ENCODE results near the gene SMARCB1. TPM values are rescaled to one million over a fixed set of nuclear protein-coding genes. Genes with fewer than 3 reads are reported as not detected.
A peak's percentile ranks its signal among the peaks of the same experiment; 100 is the strongest.

The SMARCB1 gene
- total and polyA plus RNA-seq, 7 donors, result 25.0 to 85.7 (median 43.9) TPM

DNA sequence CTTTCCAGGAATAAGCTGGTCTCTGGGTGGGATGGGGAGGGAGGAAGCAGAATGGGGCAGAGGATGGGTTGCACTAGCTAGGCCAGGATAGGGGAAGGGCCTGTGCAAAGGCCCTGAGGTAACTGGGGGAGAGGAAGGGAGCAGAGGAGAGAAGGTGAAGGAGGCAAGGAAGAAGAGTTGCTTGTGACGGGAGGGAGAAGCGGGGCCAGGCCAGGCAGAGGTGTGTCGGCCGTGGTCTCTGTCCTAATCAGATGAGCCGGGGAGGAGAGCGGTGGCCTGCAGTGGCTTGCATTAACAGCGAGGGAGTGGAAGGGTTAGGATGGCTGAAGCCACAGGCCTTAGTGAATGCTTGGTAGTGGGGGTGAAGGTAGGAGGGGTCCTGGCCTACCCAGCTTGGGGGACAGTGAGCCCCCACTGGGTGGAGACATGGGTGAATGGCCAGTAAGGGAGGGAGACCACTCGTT is 58.0 kb downstream of the SMARCB1 start:
- no peaks in the 10 kb centered on the region for H3K36me3 ChIP-seq
- peaks cover 0 to 13% (median 7%) of the 10 kb centered on the region in 4 donors for H3K4me1 ChIP-seq
- TF ChIP-seq, protein P1, sequence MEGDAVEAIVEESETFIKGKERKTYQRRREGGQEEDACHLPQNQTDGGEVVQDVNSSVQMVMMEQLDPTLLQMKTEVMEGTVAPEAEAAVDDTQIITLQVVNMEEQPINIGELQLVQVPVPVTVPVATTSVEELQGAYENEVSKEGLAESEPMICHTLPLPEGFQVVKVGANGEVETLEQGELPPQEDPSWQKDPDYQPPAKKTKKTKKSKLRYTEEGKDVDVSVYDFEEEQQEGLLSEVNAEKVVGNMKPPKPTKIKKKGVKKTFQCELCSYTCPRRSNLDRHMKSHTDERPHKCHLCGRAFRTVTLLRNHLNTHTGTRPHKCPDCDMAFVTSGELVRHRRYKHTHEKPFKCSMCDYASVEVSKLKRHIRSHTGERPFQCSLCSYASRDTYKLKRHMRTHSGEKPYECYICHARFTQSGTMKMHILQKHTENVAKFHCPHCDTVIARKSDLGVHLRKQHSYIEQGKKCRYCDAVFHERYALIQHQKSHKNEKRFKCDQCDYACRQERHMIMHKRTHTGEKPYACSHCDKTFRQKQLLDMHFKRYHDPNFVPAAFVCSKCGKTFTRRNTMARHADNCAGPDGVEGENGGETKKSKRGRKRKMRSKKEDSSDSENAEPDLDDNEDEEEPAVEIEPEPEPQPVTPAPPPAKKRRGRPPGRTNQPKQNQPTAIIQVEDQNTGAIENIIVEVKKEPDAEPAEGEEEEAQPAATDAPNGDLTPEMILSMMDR (IDR thresholded peaks at IDR 0.05), result no peak
- TF ChIP-seq EP300 (IDR thresholded peaks at IDR 0.05), result no peak
- TF ChIP-seq POLR2A (IDR thresholded peaks at IDR 0.05), result no peak
- no peak for TF ChIP-seq POLR2AphosphoS5 (IDR thresholded peaks at IDR 0.05)
- DNase-seq, result no peak
- intact Hi-C loops (cut with DNase I), result loop anchor here (5.0 kb wide), 2 partner anchors 77 to 302 kb away; partner anchors contain the start of gene CHCHD10
- H3K27ac ChIP-seq, result peak overlapping the region in 2 of 4 donors; percentile 23 to 28
- H3K9me3 ChIP-seq, result no peaks in the 10 kb centered on the region
- H3K4me3 ChIP-seq, result no peak overlapping the region
- H3K27me3 ChIP-seq, result no peaks in the 10 kb centered on the region
- 73 to 80% methylated on average over 8 of the region's 8 CpGs for WGBS, 2 donors

DNA sequence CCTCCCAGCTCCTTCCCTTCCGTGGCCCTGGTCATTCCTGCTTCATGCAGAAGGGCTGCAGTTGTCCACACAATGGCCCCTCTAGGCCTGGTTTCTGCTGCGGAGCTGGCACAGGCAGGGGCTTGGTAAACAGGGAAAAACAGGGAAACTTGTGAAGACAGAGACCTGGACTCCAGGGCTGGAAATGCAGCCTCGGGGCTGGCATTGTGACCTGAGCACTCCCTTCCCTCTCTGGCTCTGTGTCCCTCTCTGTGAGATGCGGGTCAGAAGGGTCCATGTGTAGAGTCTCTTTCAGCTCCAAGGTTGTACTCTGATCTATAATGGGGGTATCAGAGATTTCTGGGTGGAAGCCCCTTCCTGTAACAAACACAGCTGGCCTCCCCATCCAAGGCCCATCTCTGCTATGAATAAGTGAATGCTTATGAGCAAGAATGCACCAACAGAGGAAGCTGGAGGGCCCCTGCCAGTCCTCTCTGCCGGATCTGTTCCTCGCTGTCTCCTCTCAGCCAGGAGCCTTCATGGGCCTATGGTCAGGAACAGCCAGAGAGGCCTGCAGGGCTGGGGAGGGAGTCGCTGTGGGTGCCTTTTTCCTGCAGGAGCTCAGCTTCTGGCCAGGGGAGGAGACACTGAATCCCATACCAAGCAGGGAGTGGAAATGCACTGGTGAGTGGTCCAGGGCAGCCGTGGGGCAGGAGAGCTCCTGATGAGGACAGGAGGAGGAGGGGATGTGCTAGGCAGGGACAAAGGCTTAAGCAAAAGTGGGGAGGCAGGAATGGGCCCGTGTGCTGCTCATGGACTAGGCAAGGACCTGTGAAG is 58.7 kb downstream of the SMARCB1 start:
- Histone ChIP-seq H3K4me1 (peaks cover 0 to 14% (median 9%) of the 10 kb centered on the region in 4 donors), H3K4me3 (no peak overlapping the region), H3K27ac (peak overlapping the region in 2 of 4 donors; percentile 23 to 28), H3K9me3 (no peaks in the 10 kb centered on the region), H3K36me3 (no peaks in the 10 kb centered on the region), H3K27me3 (no peaks in the 10 kb centered on the region)
- TF ChIP-seq POLR2AphosphoS5 (IDR thresholded peaks at IDR 0.05), result no peak
- TF ChIP-seq EP300 (IDR thresholded peaks at IDR 0.05), result no peak
- TF ChIP-seq POLR2A (IDR thresholded peaks at IDR 0.05), result no peak
- TF ChIP-seq, protein P1 (IDR thresholded peaks at IDR 0.05), result no peak
- intact Hi-C loops (cut with DNase I), result loop anchor here (5.0 kb wide), 2 partner anchors 78 to 303 kb away; partner anchors contain the start of gene CHCHD10
- WGBS, 2 donors, result 85% methylated on average over 9 of the region's 9 CpGs
- DNase-seq, result no peak

DNA sequence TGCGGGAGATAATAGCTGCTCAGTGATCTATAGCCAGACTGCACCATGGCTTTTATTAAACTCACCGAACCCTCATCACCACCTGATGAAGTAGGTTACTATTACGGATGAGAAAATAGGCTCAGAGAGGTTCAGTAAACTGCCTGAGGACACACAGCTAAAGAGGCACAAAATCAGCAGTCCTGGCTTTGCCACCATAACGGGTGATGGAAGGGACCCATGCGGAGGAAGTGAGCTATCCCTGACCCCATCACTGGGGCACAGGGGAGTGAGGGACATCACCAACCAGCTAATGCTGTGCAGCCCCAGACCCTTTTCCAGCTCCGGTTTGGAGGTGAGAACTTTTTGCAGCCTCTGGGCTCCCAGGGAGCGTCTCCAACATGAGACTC is 59.3 kb downstream of the SMARCB1 start:
- no peaks in the 10 kb centered on the region for H3K9me3 ChIP-seq
- H3K27ac ChIP-seq, result peak overlapping the region in 2 of 4 donors; percentile 26 to 37
- TF ChIP-seq POLR2AphosphoS5 (IDR thresholded peaks at IDR 0.05) (no peak), POLR2A (IDR thresholded peaks at IDR 0.05) (no peak), EP300 (IDR thresholded peaks at IDR 0.05) (no peak)
- TF ChIP-seq, protein P1 (IDR thresholded peaks at IDR 0.05), result no peak
- no peak overlapping the region for H3K4me3 ChIP-seq
- DNase-seq, result no peak
- H3K4me1 ChIP-seq, result peaks cover 0 to 14% (median 9%) of the 10 kb centered on the region in 4 donors
- H3K27me3 ChIP-seq, result no peaks in the 10 kb centered on the region
- intact Hi-C loops (cut with DNase I), result loop anchor here (5.0 kb wide), 2 partner anchors 79 to 304 kb away; partner anchors contain the start of gene CHCHD10
- no peaks in the 10 kb centered on the region for H3K36me3 ChIP-seq
- WGBS, 2 donors, result 87 to 90% methylated on average over 7 of the region's 7 CpGs

DNA sequence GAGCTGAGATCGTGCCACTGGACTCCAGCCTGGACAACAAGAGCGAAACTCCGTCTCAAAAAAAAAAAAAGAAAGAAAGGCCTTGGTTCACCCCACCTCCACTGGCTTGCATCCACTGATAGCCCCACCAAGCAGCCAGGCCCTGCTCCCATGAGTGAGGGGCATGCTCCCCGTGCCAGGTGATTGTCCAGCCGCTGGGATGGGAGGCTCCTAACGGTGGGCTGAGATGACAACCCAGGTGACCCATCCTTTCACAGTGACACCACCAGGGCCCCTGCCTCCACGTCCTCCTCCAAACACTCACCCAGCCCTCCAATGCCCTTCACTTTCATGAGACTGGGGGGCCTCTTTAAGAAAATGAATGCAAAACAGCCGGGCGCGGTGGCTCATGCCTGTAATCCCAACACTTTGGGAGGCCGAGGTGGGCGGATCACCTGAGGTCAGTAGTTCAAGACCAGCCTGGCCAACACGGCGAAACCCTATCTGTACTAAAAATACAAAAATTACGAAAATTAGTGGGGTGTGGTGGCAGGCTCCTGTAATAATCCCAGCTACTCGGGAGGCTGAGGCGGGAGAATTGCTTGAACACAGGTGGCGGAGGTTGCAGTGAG is 60.6 kb downstream of the SMARCB1 start:
- H3K27me3 ChIP-seq, result no peaks in the 10 kb centered on the region
- no peaks in the 10 kb centered on the region for H3K36me3 ChIP-seq
- no peaks in the 10 kb centered on the region for H3K9me3 ChIP-seq
- intact Hi-C loops (cut with DNase I), result loop anchor here (5.0 kb wide), 2 partner anchors 80 to 305 kb away; partner anchors contain the start of gene CHCHD10
- DNase-seq, result peak; percentile 62
- no peak overlapping the region for H3K27ac ChIP-seq
- TF ChIP-seq, protein P1 (IDR thresholded peaks at IDR 0.05), result no peak
- TF ChIP-seq EP300 (IDR thresholded peaks at IDR 0.05) (no peak), POLR2A (IDR thresholded peaks at IDR 0.05) (no peak), POLR2AphosphoS5 (IDR thresholded peaks at IDR 0.05) (no peak)
- no peak overlapping the region for H3K4me3 ChIP-seq
- 87 to 89% methylated on average over 18 of the region's 18 CpGs for WGBS, 2 donors
- H3K4me1 ChIP-seq, result peaks cover 0 to 14% (median 9%) of the 10 kb centered on the region in 4 donors

All from sigmoid colon (tissue), 7 donors.